Astrocyte of the spinal cord (primary cell): ENCODE data around the gene HMG20A.

Experiments used
- DNase-seq: peaks from one replicate; pipeline ENCODE4 v3.0.0; 2011; ENCODE audit warnings: low read depth, low spot score
- H3K4me3 ChIP-seq: 2 replicates; pipeline ENCODE4 v1.5.1; 2011; ENCODE audit warnings: low read depth, mild to moderate bottlenecking, low read length, moderate library complexity
- CTCF ChIP-seq: IDR thresholded peaks from 2 replicates; pipeline ENCODE4 v1.5.1; 2012; ENCODE audit warnings: low read depth, mild to moderate bottlenecking, low read length, inconsistent platforms
- in situ Hi-C: cut with HindIII; loops from 2 replicates; pipeline ENCODE4 v1.10.0; 2017; ENCODE audit warnings: low sequenced_read_pairs

The HMG20A gene

GRCh38 chr15:77510066-77511057 lies 89.7 kb downstream of the HMG20A start:
- no peak for DNase-seq
- TF ChIP-seq CTCF, result no peak
- in situ Hi-C loops, result no loop called here
- no peak overlapping the region for H3K4me3 ChIP-seq

- no peak overlapping the region for H3K4me3 ChIP-seq
- TF ChIP-seq CTCF, result no peak
- no peak for DNase-seq
- in situ Hi-C loops, result no loop called here
Measured at GRCh38 chr15:77511869-77512268, 91.2 kb downstream of the HMG20A start.

DNA sequence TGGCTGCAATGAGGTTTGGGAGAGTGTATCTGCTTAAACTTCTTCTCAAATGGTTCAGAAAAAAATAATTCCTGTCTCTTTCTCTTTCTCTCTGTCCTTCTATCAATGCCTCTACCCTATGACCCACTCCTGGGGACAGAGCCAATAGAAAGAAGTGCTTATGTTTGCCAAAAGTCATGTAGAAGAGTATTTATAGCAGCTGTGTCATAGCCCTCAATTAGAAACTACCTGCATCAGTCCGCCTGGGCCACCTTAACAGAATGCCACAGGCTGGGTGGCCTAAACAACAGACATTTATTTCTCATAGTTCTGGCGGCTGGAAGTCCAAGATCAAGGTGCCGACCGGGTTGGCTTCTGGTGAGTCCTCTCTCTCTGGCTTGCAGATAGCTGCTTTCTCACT lies 92.5 kb downstream of the HMG20A start:
- H3K4me3 ChIP-seq, result no peak overlapping the region
- TF ChIP-seq CTCF, result no peak
- in situ Hi-C loops, result no loop called here
- DNase-seq, result no peak

DNA sequence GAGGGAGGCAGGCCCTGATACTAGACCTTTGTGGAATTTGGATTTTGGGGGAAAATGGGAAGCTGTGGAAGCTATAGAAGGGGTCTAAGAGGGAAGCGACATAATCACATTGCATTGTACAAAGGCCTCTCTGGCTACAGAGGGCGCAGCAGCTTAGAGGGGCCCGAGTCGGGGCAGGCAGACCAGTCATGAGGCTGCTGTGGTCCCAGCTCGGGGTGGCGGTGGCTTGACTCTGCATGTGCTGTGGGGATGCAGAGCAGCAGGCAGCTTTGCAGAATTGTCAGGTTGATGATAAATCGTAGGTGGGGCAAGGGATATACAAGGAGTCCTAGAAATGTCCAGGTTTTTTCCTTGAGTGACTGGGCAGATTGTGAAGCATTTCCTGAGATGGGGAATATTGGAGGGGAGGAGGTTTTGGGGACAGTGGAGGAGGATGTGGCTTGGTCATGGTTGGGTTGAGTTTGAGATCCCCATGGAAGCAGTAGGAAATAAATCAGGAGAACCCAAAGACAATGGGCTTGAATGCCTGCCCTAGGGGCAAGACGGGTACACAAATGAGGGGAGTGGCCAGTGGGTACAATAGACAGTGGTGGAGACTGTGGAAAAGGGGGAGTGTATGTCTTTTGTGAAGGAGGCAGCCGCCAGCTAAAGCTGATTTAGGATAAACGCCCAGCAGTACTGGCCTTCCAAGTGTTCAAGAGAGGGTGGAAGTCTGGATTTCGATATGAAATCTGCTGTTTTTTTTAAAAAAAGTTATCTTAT lies 94.1 kb downstream of the HMG20A start:
- DNase-seq, result no peak
- no peak for TF ChIP-seq CTCF

GRCh38 chr15:77515613-77516012 lies 94.9 kb downstream of the HMG20A start:
- in situ Hi-C loops, result no loop called here
- no peak for TF ChIP-seq CTCF
- H3K4me3 ChIP-seq, result no peak overlapping the region
- DNase-seq, result no peak

More for the DNA sequence above, 94.1 kb downstream of the HMG20A start:
- H3K4me3 ChIP-seq, result no peak overlapping the region
- in situ Hi-C loops, result no loop called here

- TF ChIP-seq CTCF, result no peak
- in situ Hi-C loops, result no loop called here
- no peak overlapping the region for H3K4me3 ChIP-seq
- DNase-seq, result no peak
Measured at GRCh38 chr15:77516076-77516475, 95.4 kb downstream of the HMG20A start.
